ENCODE data around the gene FANCC.
"Not testable (repeated sequence)": the region's sequence is repeated elsewhere in the genome, so short reads cannot be mapped to it uniquely, and the experiment has no call there.

FANCC gene

GRCh38 chr9:95224376-95225019, 93.0 kb downstream of the FANCC start:
- H3K27me3 Mint-ChIP-seq = no peaks in the 10 kb centered on the region
- peaks cover 12% of the 10 kb centered on the region for H3K36me3 Mint-ChIP-seq
- H3K27ac Mint-ChIP-seq = no peak overlapping the region
- no peak overlapping the region for H3K4me3 Mint-ChIP-seq
- CTCF ChIA-PET = no interaction called here
- no peaks in the 10 kb centered on the region for H3K9me3 Mint-ChIP-seq
- no peaks in the 10 kb centered on the region for H3K4me1 Mint-ChIP-seq
- no peak for DNase-seq

DNA sequence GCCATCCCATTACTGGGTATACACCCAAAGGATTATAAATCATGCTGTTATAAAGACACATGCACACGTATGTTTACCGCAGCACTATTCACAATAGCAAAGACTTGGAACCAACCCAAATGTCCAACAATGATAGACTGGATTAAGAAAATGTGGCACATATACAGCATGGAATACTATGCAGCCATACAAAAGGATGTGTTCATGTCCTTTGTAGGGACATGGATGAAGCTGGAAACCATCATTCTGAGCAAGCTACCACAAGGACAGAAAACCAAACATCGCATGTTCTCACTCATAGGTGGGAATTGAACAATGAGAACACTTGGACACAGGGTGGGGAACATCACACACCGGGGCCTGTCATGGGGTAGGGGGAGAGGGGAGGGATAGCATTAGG, 97.2 kb downstream of the FANCC start:
- CTCF ChIA-PET, H3K4me3 Mint-ChIP-seq, DNase-seq, H3K36me3 Mint-ChIP-seq, H3K9me3 Mint-ChIP-seq, H3K27me3 Mint-ChIP-seq, H3K27ac Mint-ChIP-seq, H3K4me1 Mint-ChIP-seq: not testable (repeated sequence)

DNA sequence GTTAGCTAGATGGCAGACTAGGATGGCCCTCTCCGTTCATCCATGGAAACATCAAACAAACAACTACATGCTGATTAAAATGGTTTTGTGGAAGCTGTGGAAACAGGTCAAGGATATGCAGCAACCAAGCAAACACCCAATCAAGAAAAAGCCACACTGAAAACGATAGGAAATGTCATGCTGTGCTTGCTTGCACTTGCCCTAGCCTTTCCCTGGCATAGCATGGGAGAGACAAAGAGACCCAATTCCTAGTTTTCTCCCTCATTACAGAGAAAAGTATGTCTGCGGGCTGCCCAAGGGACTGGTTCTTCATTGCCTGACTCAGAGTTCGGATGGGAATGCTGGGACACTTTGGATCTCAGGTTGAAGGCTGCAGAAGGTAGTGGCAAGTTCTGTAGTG, 98.7 kb downstream of the FANCC start:
- Mint-ChIP-seq H3K9me3 (no peaks in the 10 kb centered on the region), H3K36me3 (peaks cover 7% of the 10 kb centered on the region), H3K27me3 (no peaks in the 10 kb centered on the region), H3K4me1 (peaks cover 7% of the 10 kb centered on the region), H3K27ac (no peak overlapping the region), H3K4me3 (no peak overlapping the region)
- CTCF ChIA-PET = no interaction called here
- DNase-seq = no peak

- H3K9me3 Mint-ChIP-seq = no peaks in the 10 kb centered on the region
- CTCF ChIA-PET = no interaction called here
- no peaks in the 10 kb centered on the region for H3K27me3 Mint-ChIP-seq
- H3K36me3 Mint-ChIP-seq = peaks cover 7% of the 10 kb centered on the region
- no peak overlapping the region for H3K4me3 Mint-ChIP-seq
- H3K4me1 Mint-ChIP-seq = peaks cover 7% of the 10 kb centered on the region
- no peak overlapping the region for H3K27ac Mint-ChIP-seq
- no peak for DNase-seq
These were observed 99.6 kb downstream of the FANCC start for GRCh38 chr9:95217936-95218335.

DNA sequence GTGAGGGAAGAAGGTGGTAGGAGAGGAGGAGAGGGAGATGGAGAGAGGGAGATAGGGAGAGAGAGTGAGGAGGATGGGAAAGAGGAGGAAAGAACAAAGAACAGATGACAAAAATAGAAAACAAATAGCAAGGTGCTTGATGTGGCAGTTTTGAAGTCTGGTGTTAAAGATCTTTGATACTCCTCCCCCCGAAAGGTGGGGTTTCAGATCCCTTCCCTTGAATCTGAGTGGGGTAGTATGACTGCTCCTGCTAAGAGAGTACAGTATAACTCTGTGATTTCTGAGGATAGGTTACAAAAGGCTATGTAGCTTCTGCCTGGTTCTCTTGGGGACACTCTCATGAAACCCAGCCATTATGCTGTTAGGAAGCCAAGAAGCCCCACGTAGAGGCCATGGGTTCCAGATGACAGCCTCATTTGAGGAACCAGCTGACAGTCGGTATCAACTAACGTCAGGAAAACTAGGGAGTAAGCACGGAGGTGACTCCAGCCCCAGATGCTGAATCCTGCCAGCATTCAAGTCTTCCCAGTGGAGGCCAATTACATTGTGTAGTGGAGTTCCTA, 102.1 kb downstream of the FANCC start:
- Mint-ChIP-seq H3K27me3 (no peaks in the 10 kb centered on the region), H3K9me3 (no peaks in the 10 kb centered on the region), H3K27ac (no peak overlapping the region), H3K36me3 (peaks cover 4% of the 10 kb centered on the region), H3K4me3 (no peak overlapping the region), H3K4me1 (peaks cover 12% of the 10 kb centered on the region)
- CTCF ChIA-PET = no interaction called here
- DNase-seq = no peak

GRCh38 chr9:95213117-95213516, 104.4 kb downstream of the FANCC start:
- no peaks in the 10 kb centered on the region for H3K9me3 Mint-ChIP-seq
- no peak overlapping the region for H3K27ac Mint-ChIP-seq
- H3K27me3 Mint-ChIP-seq = no peaks in the 10 kb centered on the region
- no peak for DNase-seq
- CTCF ChIA-PET = interaction anchor here (1.0 kb wide), 1 partner anchor 45 kb away, joined by 3 read pairs; no protein-coding TSS in a partner anchor
- peaks cover 12% of the 10 kb centered on the region for H3K4me1 Mint-ChIP-seq
- no peak overlapping the region for H3K4me3 Mint-ChIP-seq
- H3K36me3 Mint-ChIP-seq = no peaks in the 10 kb centered on the region

- Mint-ChIP-seq H3K27ac (no peak overlapping the region), H3K4me1 (peaks cover 12% of the 10 kb centered on the region), H3K9me3 (no peaks in the 10 kb centered on the region), H3K4me3 (no peak overlapping the region), H3K36me3 (no peaks in the 10 kb centered on the region), H3K27me3 (no peaks in the 10 kb centered on the region)
- CTCF ChIA-PET = no interaction called here
- DNase-seq = no peak
These were observed 106.5 kb downstream of the FANCC start for GRCh38 chr9:95211028-95211427.

- no peak overlapping the region for H3K4me3 Mint-ChIP-seq
- CTCF ChIA-PET = no interaction called here
- no peak overlapping the region for H3K27ac Mint-ChIP-seq
These were observed 110.1 kb downstream of the FANCC start for GRCh38 chr9:95207403-95207802.

DNA sequence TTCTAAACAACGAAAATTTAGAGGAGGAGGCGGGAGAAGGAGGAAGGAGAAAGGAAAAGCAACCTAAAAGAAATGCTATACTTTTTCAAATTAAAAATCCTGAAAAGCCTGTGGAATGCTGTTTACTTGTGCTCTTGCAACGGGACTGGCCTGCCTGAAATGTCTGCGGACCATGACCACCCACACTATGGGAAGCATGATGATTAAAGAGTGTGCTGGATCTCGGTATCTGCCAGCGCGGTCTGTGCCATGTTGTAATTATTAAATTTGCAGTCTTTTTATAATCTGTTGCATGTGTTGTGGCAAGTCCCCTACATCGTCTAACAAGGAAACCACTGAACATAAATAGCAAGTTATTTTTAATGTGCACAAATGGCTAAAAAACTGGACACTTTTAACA, 111.4 kb downstream of the FANCC start:
- DNase-seq = no peak
- CTCF ChIA-PET = no interaction called here
- no peak overlapping the region for H3K4me3 Mint-ChIP-seq
- no peaks in the 10 kb centered on the region for H3K27me3 Mint-ChIP-seq
- H3K36me3 Mint-ChIP-seq = no peaks in the 10 kb centered on the region
- H3K27ac Mint-ChIP-seq = no peak overlapping the region
- H3K9me3 Mint-ChIP-seq = no peaks in the 10 kb centered on the region
- no peaks in the 10 kb centered on the region for H3K4me1 Mint-ChIP-seq

More at GRCh38 chr9:95207403-95207802, 110.1 kb downstream of the FANCC start:
- H3K4me1 Mint-ChIP-seq = peaks cover 2% of the 10 kb centered on the region
- H3K9me3 Mint-ChIP-seq = no peaks in the 10 kb centered on the region
- no peak for DNase-seq
- H3K36me3 Mint-ChIP-seq = no peaks in the 10 kb centered on the region
- no peaks in the 10 kb centered on the region for H3K27me3 Mint-ChIP-seq

DNA sequence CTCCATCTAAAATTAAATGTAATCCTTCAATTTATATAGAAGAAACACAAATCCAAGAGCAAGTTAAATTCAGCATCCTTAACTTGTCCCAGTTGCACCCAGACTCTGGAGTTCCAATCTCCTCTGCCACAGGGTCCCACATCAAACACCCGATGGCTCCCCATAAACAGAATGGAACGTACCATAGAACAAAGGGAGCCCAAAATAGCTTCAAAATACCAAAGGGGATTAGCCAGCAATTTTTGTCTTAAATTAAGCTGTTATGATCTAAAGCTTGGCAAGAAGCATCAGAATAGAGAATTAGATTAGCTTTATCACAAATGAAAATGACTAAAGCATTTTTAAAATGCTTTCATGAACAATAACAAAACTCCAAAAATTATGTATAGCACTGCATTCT, 112.8 kb downstream of the FANCC start:
- no peaks in the 10 kb centered on the region for H3K27me3 Mint-ChIP-seq
- CTCF ChIA-PET = no interaction called here
- no peak for DNase-seq
- H3K36me3 Mint-ChIP-seq = no peaks in the 10 kb centered on the region
- H3K9me3 Mint-ChIP-seq = no peaks in the 10 kb centered on the region
- no peak overlapping the region for H3K27ac Mint-ChIP-seq
- no peak overlapping the region for H3K4me3 Mint-ChIP-seq
- no peaks in the 10 kb centered on the region for H3K4me1 Mint-ChIP-seq

DNA sequence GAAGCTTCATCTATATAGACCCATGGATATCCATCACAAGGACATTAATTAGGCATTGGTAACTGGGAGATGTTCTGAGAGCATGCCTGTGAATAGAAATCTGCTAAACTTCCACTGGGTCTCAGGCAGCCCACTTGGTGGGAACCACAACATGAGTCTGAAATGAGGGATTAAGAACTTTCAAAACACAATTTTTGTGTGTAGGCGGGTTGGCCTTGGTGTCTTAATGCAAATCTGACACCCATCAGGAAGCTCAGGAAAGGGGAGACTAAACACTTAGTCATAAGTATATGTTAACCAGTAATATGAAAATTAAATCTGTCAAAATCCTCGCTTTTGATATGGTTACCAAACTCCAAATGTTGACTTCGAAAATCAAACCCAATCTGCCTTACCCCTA, 113.2 kb downstream of the FANCC start:
- CTCF ChIA-PET = no interaction called here
- H3K36me3 Mint-ChIP-seq = no peaks in the 10 kb centered on the region
- H3K27me3 Mint-ChIP-seq = no peaks in the 10 kb centered on the region
- no peak overlapping the region for H3K4me3 Mint-ChIP-seq
- DNase-seq = no peak
- no peak overlapping the region for H3K27ac Mint-ChIP-seq
- no peaks in the 10 kb centered on the region for H3K9me3 Mint-ChIP-seq
- H3K4me1 Mint-ChIP-seq = peaks cover under 1% of the 10 kb centered on the region

GRCh38 chr9:95203019-95203418, 114.5 kb downstream of the FANCC start:
- CTCF ChIA-PET = interaction anchor here (1.2 kb wide), 1 partner anchor 35 kb away, joined by 4 read pairs; no protein-coding TSS in a partner anchor
- H3K9me3 Mint-ChIP-seq, H3K4me3 Mint-ChIP-seq, H3K27me3 Mint-ChIP-seq, H3K27ac Mint-ChIP-seq, H3K36me3 Mint-ChIP-seq, H3K4me1 Mint-ChIP-seq, DNase-seq: not testable (repeated sequence)

DNA sequence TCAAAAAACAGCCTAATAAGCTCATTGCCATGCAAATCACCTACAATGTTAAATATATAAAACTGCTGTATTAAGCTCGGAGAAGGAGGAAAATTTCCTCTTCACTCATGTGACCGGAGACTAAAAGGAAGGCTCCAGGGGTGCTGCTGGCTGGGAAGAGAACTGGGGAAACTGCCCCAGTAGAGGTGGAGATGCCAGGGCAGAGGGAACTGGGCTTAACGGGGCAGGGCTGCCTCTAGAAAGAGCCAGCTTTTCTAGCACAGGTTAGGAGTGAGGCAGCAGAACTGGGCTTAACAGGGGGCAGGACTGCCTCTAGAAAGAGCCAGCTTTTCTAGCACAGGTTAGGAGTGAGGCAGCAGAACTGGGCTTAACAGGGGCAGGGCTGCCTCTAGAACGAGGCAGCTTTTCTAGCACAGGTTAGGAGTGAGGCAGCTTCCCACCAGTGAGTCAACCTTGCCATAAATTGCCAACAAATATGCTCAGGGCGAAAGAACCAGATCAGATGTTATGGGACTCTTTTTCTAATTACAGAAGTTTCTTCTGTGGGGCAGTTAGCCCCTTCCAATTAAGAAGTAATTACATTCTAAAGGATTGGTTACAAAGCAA, 115.3 kb downstream of the FANCC start:
- DNase-seq = no peak
- Mint-ChIP-seq H3K27me3 (no peaks in the 10 kb centered on the region), H3K27ac (no peak overlapping the region), H3K36me3 (no peaks in the 10 kb centered on the region), H3K9me3 (no peaks in the 10 kb centered on the region), H3K4me1 (peaks cover 2% of the 10 kb centered on the region), H3K4me3 (no peak overlapping the region)
- CTCF ChIA-PET = no interaction called here

- Mint-ChIP-seq H3K4me1 (peaks cover 2% of the 10 kb centered on the region), H3K27me3 (no peaks in the 10 kb centered on the region), H3K36me3 (no peaks in the 10 kb centered on the region), H3K27ac (no peak overlapping the region), H3K9me3 (no peaks in the 10 kb centered on the region), H3K4me3 (no peak overlapping the region)
- DNase-seq = no peak
- CTCF ChIA-PET = interaction anchor here (1.0 kb wide), 1 partner anchor 33 kb away, joined by 3 read pairs; no protein-coding TSS in a partner anchor
These were observed 116.3 kb downstream of the FANCC start for GRCh38 chr9:95201206-95201605.

GRCh38 chr9:95197692-95198271, 119.7 kb downstream of the FANCC start:
- Mint-ChIP-seq H3K4me1 (peaks cover 4% of the 10 kb centered on the region), H3K4me3 (no peak overlapping the region), H3K27ac (no peak overlapping the region), H3K9me3 (no peaks in the 10 kb centered on the region), H3K36me3 (no peaks in the 10 kb centered on the region), H3K27me3 (no peaks in the 10 kb centered on the region)
- no peak for DNase-seq
- CTCF ChIA-PET = no interaction called here
